Right ventricle myocardium inferior (tissue), 1 donor: ENCODE data around the gene TNPO1. TPM values are rescaled to one million over a fixed set of nuclear protein-coding genes. Genes with fewer than 3 reads are reported as not detected.

Experiments
- ATAC-seq: fragments of 200-7000 bp; cut with Tn5 transposase; one replicate; pipeline ENCODE4 v1.9.1; 2020; ENCODE audit warnings: mild to moderate bottlenecking, moderate library complexity
- DNase-seq: peaks from one replicate; pipeline ENCODE4 v3.0.0; 2021; ENCODE audit errors: missing footprints
- intact Hi-C: fragments of 100-400 bp; cut with DNase I; formaldehyde crosslinking; loops from one replicate; pipeline ENCODE4 v1.11.0; 2022
- microRNA-seq: library from miRNA; unstranded; fragments of <30 nt; microRNA quantifications from one replicate; pipeline ENCODE4 v1.2.0, GENCODE V29; 2020
- total RNA-seq: library from RNA; stranded (reverse); fragmentation: NEBNext Ultra II Directional; extraction: Animal tissue kit (Norgen Biotek cat#: 25700); gene quantifications from one replicate; pipeline ENCODE4 v1.2.1, GENCODE V29; 2021
- donor health status: DM: no; HTN: yes; CAD: no; lungs with severe emphysema.

The TNPO1 gene
- total RNA-seq, 1 donor from 2014 or later: 66.8 TPM

GRCh38 chr5:72954389-72954788 is 137.9 kb downstream of the TNPO1 start:
- DNase-seq (no peak), ATAC-seq (no peak)
- intact Hi-C loops: no loop called here

DNA sequence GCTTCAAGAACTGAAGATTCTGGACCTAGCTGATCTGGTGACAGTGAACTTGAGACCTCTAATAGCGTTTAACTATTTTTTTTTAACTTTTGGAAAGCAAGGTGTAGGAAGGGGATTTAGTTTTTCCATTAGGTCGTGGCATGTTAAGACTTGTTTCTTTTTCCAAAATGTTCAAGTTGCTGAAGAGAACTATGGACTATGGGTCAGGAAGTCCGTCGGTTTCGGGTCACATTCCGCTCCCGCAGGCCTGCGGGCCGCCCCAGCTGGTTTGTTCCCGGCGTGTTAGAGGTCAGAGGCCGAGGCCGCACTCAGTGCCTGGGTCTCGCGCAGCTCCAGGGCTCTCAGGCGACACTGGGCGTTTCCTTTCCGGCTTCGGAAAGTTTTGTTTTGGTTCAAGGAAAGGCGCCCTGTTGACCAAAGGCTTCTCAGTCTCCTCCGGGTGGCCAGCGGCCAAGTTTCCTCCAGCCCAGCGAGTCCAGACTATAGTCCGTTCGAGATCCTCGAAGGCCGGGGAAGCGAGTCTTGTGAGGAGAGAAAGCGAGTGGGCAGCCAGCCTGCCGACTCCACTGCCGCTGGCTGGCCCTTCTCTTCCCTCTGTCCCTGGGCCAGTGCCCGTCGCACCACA is 138.8 kb downstream of the TNPO1 start:
- DNase-seq (no peak), ATAC-seq (peak; percentile 74)
- intact Hi-C loops: no loop called here

- peak; percentile 97 for ATAC-seq
- intact Hi-C loops: no loop called here
- peak; percentile 100 for DNase-seq
These were observed 139.4 kb downstream of the TNPO1 start, which contains the start of gene FCHO2 for GRCh38 chr5:72955768-72956323. TSS of gene FCHO2 (plus strand) at chr5:72956041. CDS start at chr5:72956097, 56 bp downstream.

DNA sequence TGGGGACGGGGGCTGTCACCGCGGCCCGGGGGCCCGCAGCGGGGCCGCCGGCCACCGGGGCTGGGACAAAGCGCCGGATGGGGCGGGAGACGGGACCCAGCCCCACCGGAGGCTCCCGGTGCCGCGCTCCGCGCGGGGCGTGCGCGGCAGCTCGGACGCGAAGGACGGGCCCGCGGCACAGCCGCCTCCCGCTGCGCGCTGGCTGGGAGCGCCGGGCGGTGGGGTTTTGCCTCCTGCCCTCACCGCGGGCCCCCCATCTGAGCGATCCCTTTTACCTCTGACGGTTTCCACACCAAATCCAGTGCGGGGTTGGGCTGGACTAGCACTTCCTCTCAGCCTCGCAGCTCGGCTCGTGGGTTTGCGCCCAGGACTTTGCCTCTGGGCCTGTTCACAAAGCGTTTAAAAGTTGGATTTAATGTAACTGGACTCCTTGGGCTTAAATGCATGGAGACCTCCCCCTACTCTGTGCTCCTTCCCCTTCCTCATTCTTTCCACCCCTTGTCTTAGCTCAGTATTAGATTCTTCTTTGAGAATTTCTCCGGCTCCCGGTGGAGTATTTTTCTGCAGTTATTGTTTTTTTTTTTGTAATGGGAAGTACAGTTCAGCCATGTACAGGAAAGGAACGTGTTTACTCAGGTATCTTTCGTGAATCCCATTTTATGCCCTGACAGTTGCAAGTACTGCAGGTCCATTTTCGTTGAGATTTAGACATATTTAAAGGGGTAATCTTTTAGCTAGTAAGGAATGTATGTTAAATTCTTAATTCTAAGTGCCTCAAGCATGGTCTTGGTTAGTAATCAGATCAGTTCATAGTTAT is 140.1 kb downstream of the TNPO1 start:
- ATAC-seq: peak; percentile 51
- peak; percentile 80 for DNase-seq
- intact Hi-C loops: no loop called here

- ATAC-seq (no peak), DNase-seq (no peak)
- intact Hi-C loops: no loop called here
These were observed 140.9 kb downstream of the TNPO1 start for GRCh38 chr5:72957337-72957736.

DNA sequence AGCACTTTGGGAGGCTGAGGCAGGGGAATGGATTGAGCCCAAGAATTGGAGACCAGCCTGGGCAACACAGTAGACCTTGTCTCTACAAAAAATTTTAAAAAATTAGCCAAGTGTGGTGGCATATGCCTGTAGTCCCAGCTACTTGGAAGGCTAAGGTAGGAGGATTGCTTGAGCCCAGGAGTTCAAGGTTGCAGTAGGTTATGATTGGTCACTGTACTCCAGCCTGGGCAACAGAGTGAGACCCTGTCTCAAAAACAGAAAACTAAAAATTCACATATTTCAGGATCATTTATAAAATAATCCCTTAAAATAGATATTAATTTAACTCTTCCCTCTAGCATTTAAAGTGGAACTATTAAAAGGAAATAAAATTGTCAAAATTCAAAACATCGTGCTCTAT is 142.8 kb downstream of the TNPO1 start:
- intact Hi-C loops: no loop called here
- ATAC-seq (no peak), DNase-seq (no peak)

Small RNA genes within 50 kb of the gene (microRNA-seq; reads per million reads assigned to microRNA genes)
- gene MIR4804: not detected

Other genes with a start within 250 kb of the TNPO1 start
- 23.0 TPM for gene FCHO2, start 139.4 kb downstream of the TNPO1 start, total RNA-seq